ENCODE measurements around the gene FAM3B.
"Not testable (repeated sequence)": the region's sequence is repeated elsewhere in the genome, so short reads cannot be mapped to it uniquely, and the experiment has no call there.

Gene FAM3B

GRCh38 chr21:41304068-41304720 is 12.4 kb upstream of the FAM3B start:
- no peaks in the 10 kb centered on the region for H3K4me1 Mint-ChIP-seq (ENCODE audit: low read depth)
- no peak overlapping the region for H3K4me3 Mint-ChIP-seq
- intact Hi-C loops (cut with micrococcal nuclease), result no loop called here
- H3K9me3 Mint-ChIP-seq, result peaks cover 19% of the 10 kb centered on the region
- peaks cover 20% of the 10 kb centered on the region for H3K27me3 Mint-ChIP-seq
- H3K27ac Mint-ChIP-seq, result no peak overlapping the region
- no peaks in the 10 kb centered on the region for H3K36me3 Mint-ChIP-seq (ENCODE audit: low read depth)

GRCh38 chr21:41307219-41307618 is 9.4 kb upstream of the FAM3B start:
- intact Hi-C loops (cut with micrococcal nuclease), result no loop called here
- H3K36me3 Mint-ChIP-seq (ENCODE audit: low read depth), result no peaks in the 10 kb centered on the region
- H3K27me3 Mint-ChIP-seq, result peaks cover 32% of the 10 kb centered on the region
- peaks cover 19% of the 10 kb centered on the region for H3K9me3 Mint-ChIP-seq
- no peak overlapping the region for H3K4me3 Mint-ChIP-seq
- no peak overlapping the region for H3K27ac Mint-ChIP-seq
- no peaks in the 10 kb centered on the region for H3K4me1 Mint-ChIP-seq (ENCODE audit: low read depth)

DNA sequence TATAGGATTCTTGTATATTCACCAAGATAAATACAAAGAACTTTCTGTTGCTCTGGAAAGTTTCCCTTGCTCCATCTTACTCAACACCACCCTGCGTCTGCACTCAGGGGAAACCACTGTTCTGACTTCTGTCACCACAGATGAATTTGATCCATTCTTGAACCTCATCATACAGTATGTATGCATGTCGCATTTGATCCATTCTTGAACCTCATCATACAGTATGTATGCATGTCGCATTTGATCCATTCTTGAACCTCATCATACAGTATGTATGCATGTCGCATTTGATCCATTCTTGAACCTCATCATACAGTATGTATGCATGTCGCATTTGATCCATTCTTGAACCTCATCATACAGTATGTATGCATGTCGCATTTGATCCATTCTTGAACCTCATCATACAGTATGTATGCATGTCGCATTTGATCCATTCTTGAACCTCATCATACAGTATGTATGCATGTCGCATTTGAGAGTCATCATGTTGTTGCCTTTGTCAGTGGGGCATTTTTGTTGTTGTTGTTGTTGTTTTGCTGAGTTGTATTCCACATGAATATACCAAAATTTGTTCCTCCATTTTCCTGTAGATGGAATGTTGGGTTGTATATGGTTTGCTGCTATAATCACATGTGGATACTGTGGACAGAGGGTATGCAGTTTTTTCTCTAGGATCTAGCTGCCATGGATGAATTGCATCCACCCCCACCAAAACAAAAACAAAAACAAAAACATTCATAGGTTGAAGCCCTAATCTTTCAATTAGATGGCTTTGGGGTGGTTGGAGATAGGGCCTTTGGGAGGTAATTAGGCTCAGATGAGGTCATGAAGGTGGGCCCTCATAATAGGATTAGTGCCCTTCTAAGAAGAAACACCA is 3.1 kb upstream of the FAM3B start:
- H3K9me3 Mint-ChIP-seq; intact Hi-C loops (cut with micrococcal nuclease); H3K4me1 Mint-ChIP-seq (ENCODE audit: low read depth); H3K4me3 Mint-ChIP-seq; H3K36me3 Mint-ChIP-seq (ENCODE audit: low read depth); H3K27ac Mint-ChIP-seq: not testable (repeated sequence)
- peaks cover 50% of the 10 kb centered on the region for H3K27me3 Mint-ChIP-seq

DNA sequence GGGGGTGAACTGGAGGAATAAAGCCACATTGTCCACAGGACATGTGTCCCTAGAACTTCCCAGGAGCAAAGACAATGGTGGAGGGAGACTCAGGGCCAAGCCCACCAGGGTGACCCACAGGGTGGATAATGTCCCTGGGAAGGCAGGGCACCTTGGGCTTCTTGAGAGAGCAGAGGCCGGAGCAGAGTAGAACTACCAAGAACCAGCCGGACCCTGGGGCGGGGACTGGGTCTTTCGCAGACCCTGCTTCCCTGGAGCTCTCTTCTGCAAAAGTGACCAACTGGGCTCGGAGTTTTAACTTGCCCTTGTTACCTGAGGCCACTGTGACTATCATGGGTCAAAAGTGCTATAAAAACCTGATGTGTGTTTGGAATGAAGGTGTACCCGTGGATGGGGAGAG is 875 bp upstream of the FAM3B start:
- intact Hi-C loops (cut with micrococcal nuclease), result no loop called here
- H3K4me1 Mint-ChIP-seq (ENCODE audit: low read depth), result no peaks in the 10 kb centered on the region
- no peak overlapping the region for H3K27ac Mint-ChIP-seq
- no peak overlapping the region for H3K4me3 Mint-ChIP-seq
- peaks cover 48% of the 10 kb centered on the region for H3K27me3 Mint-ChIP-seq
- no peaks in the 10 kb centered on the region for H3K36me3 Mint-ChIP-seq (ENCODE audit: low read depth)
- no peaks in the 10 kb centered on the region for H3K9me3 Mint-ChIP-seq

- Mint-ChIP-seq H3K27ac (no peak overlapping the region), H3K27me3 (peaks cover 44% of the 10 kb centered on the region), H3K4me3 (no peak overlapping the region), H3K9me3 (no peaks in the 10 kb centered on the region), H3K4me1 (ENCODE audit: low read depth) (no peaks in the 10 kb centered on the region), H3K36me3 (ENCODE audit: low read depth) (no peaks in the 10 kb centered on the region)
- intact Hi-C loops (cut with micrococcal nuclease), result no loop called here
Observed at GRCh38 chr21:41317063-41317392, 427 bp downstream of the FAM3B start.

GRCh38 chr21:41317458-41317857 is 857 bp downstream of the FAM3B start:
- Mint-ChIP-seq H3K9me3 (no peaks in the 10 kb centered on the region), H3K4me1 (ENCODE audit: low read depth) (no peaks in the 10 kb centered on the region), H3K27me3 (peaks cover 44% of the 10 kb centered on the region), H3K27ac (no peak overlapping the region), H3K36me3 (ENCODE audit: low read depth) (no peaks in the 10 kb centered on the region), H3K4me3 (no peak overlapping the region)
- intact Hi-C loops (cut with micrococcal nuclease), result no loop called here

DNA sequence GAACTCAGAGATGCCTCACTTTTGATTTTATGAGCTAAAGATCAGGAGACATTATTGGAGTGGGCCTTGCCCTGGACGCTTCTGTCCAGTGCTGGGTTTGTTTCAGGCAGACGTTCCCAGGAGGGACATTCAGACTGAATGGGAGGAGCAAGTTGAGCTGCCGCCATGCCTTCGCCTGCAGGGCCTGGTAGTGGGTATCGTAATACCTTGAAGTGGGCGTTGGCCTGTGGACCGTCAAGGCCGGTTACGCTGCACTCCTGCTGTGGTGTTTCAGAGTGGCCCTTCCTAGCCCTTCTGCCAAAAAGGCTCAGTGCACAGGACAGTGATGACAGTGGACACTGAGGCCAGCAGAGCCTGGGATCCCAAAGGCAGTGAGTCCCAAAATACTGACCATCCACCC is 1.6 kb downstream of the FAM3B start:
- no peak overlapping the region for H3K4me3 Mint-ChIP-seq

GRCh38 chr21:41319273-41319672 is 2.7 kb downstream of the FAM3B start:
- Mint-ChIP-seq H3K27me3 (peaks cover 41% of the 10 kb centered on the region), H3K27ac (no peak overlapping the region), H3K4me1 (ENCODE audit: low read depth) (no peaks in the 10 kb centered on the region), H3K36me3 (ENCODE audit: low read depth) (no peaks in the 10 kb centered on the region), H3K9me3 (no peaks in the 10 kb centered on the region), H3K4me3 (no peak overlapping the region)
- intact Hi-C loops (cut with micrococcal nuclease), result no loop called here

More for the DNA sequence above, 1.6 kb downstream of the FAM3B start:
- H3K27ac Mint-ChIP-seq, result no peak overlapping the region
- no peaks in the 10 kb centered on the region for H3K36me3 Mint-ChIP-seq (ENCODE audit: low read depth)
- H3K27me3 Mint-ChIP-seq, result peaks cover 41% of the 10 kb centered on the region
- H3K4me1 Mint-ChIP-seq (ENCODE audit: low read depth), result no peaks in the 10 kb centered on the region
- intact Hi-C loops (cut with micrococcal nuclease), result no loop called here
- no peaks in the 10 kb centered on the region for H3K9me3 Mint-ChIP-seq

DNA sequence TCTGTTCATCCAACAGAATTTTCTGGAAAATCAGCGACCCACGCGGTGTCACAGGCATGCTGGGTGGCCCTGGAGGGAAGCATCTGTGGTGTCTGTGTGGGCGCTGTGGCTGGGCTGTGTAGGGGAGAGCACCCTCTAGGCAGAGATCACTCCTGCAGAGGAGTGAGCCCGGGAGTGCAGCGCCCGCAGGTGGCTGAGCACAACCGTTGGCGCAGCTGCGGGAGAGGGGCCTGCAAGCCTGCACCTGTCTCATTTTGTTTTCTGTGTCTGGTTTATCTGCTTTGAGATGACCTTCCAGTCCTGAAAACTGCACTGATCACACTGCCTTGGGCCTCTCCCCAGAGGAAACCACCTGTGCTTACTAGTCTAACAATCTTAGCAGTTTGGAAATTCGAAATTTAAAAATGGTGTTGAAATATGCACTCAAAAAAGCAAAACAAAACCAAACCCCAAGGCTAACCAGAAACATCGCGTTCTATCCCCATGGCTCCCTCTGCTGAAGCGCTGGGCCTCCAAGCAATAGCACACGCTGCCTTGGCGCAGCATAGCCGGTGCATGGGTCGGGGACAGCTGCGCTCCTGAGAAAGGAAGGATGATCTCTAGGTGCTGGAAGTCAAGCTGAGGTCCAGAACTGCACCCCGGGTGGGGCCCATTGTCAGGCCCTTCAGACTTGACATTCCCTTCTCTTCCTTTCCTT is 4.8 kb downstream of the FAM3B start:
- H3K36me3 Mint-ChIP-seq (ENCODE audit: low read depth), result no peaks in the 10 kb centered on the region
- H3K4me1 Mint-ChIP-seq (ENCODE audit: low read depth), result no peaks in the 10 kb centered on the region
- intact Hi-C loops (cut with micrococcal nuclease), result no loop called here
- H3K27me3 Mint-ChIP-seq, result peaks cover 24% of the 10 kb centered on the region
- no peaks in the 10 kb centered on the region for H3K9me3 Mint-ChIP-seq
- H3K4me3 Mint-ChIP-seq, result no peak overlapping the region
- H3K27ac Mint-ChIP-seq, result no peak overlapping the region

DNA sequence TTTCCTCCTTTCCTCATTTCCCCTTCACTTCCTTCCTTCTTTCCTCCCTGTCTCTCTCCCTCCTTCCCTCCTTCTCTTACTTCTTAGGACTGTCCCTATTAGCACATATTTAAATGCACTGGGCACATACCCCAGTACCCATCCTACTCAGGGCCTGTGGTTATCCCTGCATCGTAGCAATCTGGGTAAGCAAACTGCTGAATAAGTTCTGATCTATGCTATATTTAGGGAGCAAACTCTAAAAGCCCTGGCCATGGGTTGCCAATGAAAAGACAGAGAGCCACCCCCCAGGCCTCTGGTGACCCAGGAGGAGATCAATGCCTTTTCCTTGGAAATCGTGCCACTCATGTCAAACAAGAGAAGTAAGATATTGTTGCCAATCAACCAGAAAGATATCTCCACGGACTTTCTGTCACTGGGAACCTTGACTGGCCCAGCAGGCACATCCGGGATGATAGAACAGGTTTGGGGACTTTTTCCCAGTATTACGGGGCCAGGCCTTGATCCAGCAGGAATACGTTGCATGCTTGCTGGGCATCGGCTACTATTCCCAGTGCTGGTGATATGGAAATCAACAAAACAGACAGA is 5.4 kb downstream of the FAM3B start:
- H3K4me3 Mint-ChIP-seq, result no peak overlapping the region
- H3K27me3 Mint-ChIP-seq, result peaks cover 19% of the 10 kb centered on the region
- no peaks in the 10 kb centered on the region for H3K9me3 Mint-ChIP-seq
- intact Hi-C loops (cut with micrococcal nuclease), result no loop called here
- no peaks in the 10 kb centered on the region for H3K36me3 Mint-ChIP-seq (ENCODE audit: low read depth)
- H3K4me1 Mint-ChIP-seq (ENCODE audit: low read depth), result no peaks in the 10 kb centered on the region
- H3K27ac Mint-ChIP-seq, result no peak overlapping the region

GRCh38 chr21:41322496-41323382 is 6.1 kb downstream of the FAM3B start:
- no peak overlapping the region for H3K4me3 Mint-ChIP-seq

GRCh38 chr21:41325138-41325912 is 8.7 kb downstream of the FAM3B start:
- Mint-ChIP-seq H3K27ac (no peak overlapping the region), H3K9me3 (no peaks in the 10 kb centered on the region), H3K27me3 (peaks cover 6% of the 10 kb centered on the region), H3K4me3 (no peak overlapping the region), H3K4me1 (ENCODE audit: low read depth) (no peaks in the 10 kb centered on the region), H3K36me3 (ENCODE audit: low read depth) (no peaks in the 10 kb centered on the region)
- intact Hi-C loops (cut with micrococcal nuclease), result no loop called here

More at GRCh38 chr21:41322496-41323382, 6.1 kb downstream of the FAM3B start:
- no peaks in the 10 kb centered on the region for H3K4me1 Mint-ChIP-seq (ENCODE audit: low read depth)
- H3K27ac Mint-ChIP-seq, result no peak overlapping the region
- H3K27me3 Mint-ChIP-seq, result peaks cover 12% of the 10 kb centered on the region
- intact Hi-C loops (cut with micrococcal nuclease), result no loop called here
- H3K9me3 Mint-ChIP-seq, result no peaks in the 10 kb centered on the region
- no peaks in the 10 kb centered on the region for H3K36me3 Mint-ChIP-seq (ENCODE audit: low read depth)
